NT2/D1 (cell line): ENCODE measurements around the gene PDE6G.

Experiments
- YY1 ChIP-seq: IDR thresholded peaks from 2 replicates; pipeline ENCODE4 v1.6.1; 2011; ENCODE audit not compliant: insufficient read length, insufficient read depth
- ZNF274 ChIP-seq: IDR thresholded peaks from 2 replicates; pipeline ENCODE4 v1.6.1; 2011; ENCODE audit warnings: mild to moderate bottlenecking, low read depth, low read length

- TF ChIP-seq YY1, result no peak
- TF ChIP-seq ZNF274, result no peak
These were observed 37.3 kb upstream of the PDE6G start for GRCh38 chr17:81693509-81694210.
